AG04450 (cell line): ENCODE measurements around the gene OTULIN. TPM values are rescaled to one million over a fixed set of nuclear protein-coding genes. Genes with fewer than 3 reads are reported as not detected.
A peak's percentile ranks its signal among the peaks of the same experiment; 100 is the strongest.

Source experiments
- CTCF ChIA-PET: fragments of 300-600, 350-600 bp; formaldehyde crosslinking; extraction: SDS; loops from one replicate; lab custom pipeline; 2022; ENCODE audit warnings: antibody characterized with exemption, inconsistent platforms; lab: Charles Lee
- POLR2A ChIA-PET: fragments of 350-600 bp; formaldehyde crosslinking; extraction: SDS; loops from one replicate; lab custom pipeline; 2021; ENCODE audit warnings: antibody characterized with exemption, inconsistent platforms; lab: Yijun Ruan, JAX
- DNase-seq: peaks from one replicate; pipeline ENCODE4 v3.0.0-alpha.2; 2011; ENCODE audit warnings: low read depth, low spot score
- H3K27ac ChIP-seq: one replicate; pipeline ENCODE4 v1.5.1; 2012; ENCODE audit warnings: low read depth, low read length, control low read depth
- H3K27me3 ChIP-seq: one replicate; pipeline ENCODE4 v1.6.0; 2012; ENCODE audit warnings: low read length; ENCODE audit not compliant: control insufficient read depth, insufficient read depth
- H3K4me3 ChIP-seq: 2 replicates; pipeline ENCODE4 v1.5.1; 2011; ENCODE audit warnings: mild to moderate bottlenecking, low read depth, low read length, control low read depth
- H3K9me3 ChIP-seq: 2 replicates; pipeline ENCODE4 v1.5.1; 2012; ENCODE audit warnings: low read length; ENCODE audit not compliant: control insufficient read depth, insufficient read depth
- polyA plus RNA-seq: library from polyadenylated mRNA; depleted of rRNA; stranded (reverse); fragments of >200 nt; gene quantifications from 2 replicates; pipeline ENCODE4 v1.2.3, GENCODE V29; 2011
- TF ChIP-seq, protein P1 (sequence below): IDR thresholded peaks from 2 replicates; pipeline ENCODE4 v1.5.1; 2011; ENCODE audit warnings: low read depth, low read length, control low read depth, inconsistent platforms

OTULIN gene
- polyA plus RNA-seq, 1 experiment = 14.0 TPM

DNA sequence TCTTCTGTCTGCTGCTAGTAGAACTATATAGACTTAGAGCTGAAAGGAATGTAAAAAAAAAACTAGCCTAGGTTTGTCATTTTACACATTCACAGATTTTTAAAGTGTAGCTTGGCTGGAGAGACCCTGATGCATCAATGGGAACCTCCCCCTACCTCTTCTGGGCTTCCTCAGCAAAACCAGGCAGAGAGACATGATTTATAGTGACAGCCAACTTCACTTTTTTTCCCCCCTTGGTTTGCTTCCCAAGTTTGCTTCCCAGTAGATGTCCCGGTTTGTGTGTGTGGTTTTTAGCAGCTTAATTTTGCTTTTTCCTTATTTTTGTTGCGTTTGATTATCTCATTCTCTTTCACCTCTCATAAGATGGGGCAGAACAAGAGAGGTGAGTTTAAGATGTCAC, 1.8 kb downstream of the OTULIN start:
- H3K4me3 ChIP-seq = peak overlapping the region; percentile 86

DNA sequence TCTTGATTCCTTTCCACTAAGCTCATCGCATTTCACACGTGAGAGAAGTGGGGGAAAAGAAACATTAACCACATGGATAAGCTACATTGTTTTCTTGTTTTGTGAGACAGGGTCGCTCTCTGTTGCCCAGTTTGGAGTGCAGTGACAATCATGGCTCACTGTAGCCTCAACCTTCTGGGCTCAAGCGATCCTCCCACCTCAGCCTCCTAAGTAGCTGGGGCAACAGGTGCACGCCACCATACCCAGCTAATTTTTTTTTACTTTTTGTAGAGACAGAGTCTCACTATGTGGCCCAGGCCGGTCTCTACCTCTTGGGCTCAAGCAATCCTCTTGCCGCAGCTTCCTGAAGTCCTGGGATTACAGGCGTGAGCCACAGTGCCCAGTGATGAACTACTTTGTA, 2.8 kb downstream of the OTULIN start:
- TF ChIP-seq, protein P1, sequence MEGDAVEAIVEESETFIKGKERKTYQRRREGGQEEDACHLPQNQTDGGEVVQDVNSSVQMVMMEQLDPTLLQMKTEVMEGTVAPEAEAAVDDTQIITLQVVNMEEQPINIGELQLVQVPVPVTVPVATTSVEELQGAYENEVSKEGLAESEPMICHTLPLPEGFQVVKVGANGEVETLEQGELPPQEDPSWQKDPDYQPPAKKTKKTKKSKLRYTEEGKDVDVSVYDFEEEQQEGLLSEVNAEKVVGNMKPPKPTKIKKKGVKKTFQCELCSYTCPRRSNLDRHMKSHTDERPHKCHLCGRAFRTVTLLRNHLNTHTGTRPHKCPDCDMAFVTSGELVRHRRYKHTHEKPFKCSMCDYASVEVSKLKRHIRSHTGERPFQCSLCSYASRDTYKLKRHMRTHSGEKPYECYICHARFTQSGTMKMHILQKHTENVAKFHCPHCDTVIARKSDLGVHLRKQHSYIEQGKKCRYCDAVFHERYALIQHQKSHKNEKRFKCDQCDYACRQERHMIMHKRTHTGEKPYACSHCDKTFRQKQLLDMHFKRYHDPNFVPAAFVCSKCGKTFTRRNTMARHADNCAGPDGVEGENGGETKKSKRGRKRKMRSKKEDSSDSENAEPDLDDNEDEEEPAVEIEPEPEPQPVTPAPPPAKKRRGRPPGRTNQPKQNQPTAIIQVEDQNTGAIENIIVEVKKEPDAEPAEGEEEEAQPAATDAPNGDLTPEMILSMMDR = no peak
- ChIA-PET CTCF (interaction anchor here (1.4 to 1.7 kb wide), 2 partner anchors 19 to 60 kb away, joined by 5 to 9 read pairs; no protein-coding TSS in a partner anchor), POLR2A (no interaction called here)
- Histone ChIP-seq H3K27me3 (no peaks in the 10 kb centered on the region), H3K27ac (no peak overlapping the region), H3K9me3 (no peaks in the 10 kb centered on the region; the same call in 1 of the 2 replicates), H3K4me3 (no peak overlapping the region)
- DNase-seq = no peak

More for the DNA sequence above, 1.8 kb downstream of the OTULIN start:
- no peak overlapping the region for H3K27ac ChIP-seq
- CTCF ChIA-PET = interaction anchor here (1.4 to 1.7 kb wide), 2 partner anchors 18 to 61 kb away, joined by 5 to 9 read pairs; no protein-coding TSS in a partner anchor
- H3K9me3 ChIP-seq = no peaks in the 10 kb centered on the region; the same call in 1 of the 2 replicates
- POLR2A ChIA-PET = no interaction called here
- no peak for DNase-seq
- TF ChIP-seq, protein P1 = no peak
- no peaks in the 10 kb centered on the region for H3K27me3 ChIP-seq

GRCh38 chr5:14667770-14668169, 3.3 kb downstream of the OTULIN start:
- Histone ChIP-seq H3K4me3 (no peak overlapping the region), H3K27me3 (no peaks in the 10 kb centered on the region), H3K9me3 (no peaks in the 10 kb centered on the region; the same call in 1 of the 2 replicates), H3K27ac (no peak overlapping the region)
- CTCF ChIA-PET = interaction anchor here (1.4 to 1.7 kb wide), 2 partner anchors 19 to 59 kb away, joined by 5 to 9 read pairs; no protein-coding TSS in a partner anchor
- POLR2A ChIA-PET = no interaction called here
- TF ChIP-seq, protein P1 = no peak
- no peak for DNase-seq

DNA sequence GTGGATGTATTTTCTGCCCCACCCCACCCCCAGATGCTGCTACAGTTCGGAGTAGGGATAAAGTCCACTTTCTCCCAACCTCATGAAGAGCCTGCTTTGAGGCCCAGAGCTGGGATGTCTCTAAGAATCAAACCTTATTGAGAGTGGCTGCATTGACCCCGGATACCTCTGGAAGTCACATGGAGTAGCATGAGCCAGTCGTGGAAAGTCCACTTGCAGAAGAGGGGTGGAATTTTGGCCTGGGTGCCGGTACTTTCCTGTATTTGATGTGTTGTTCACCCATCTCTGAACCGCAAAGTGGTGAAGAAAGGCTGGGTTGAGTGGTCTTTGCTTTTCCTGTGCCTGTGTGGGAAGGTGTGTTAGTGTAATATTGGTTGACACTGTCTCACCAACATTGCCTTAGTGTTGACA, 3.7 kb downstream of the OTULIN start:
- Histone ChIP-seq H3K4me3 (no peak overlapping the region), H3K27ac (no peak overlapping the region), H3K27me3 (no peaks in the 10 kb centered on the region), H3K9me3 (no peaks in the 10 kb centered on the region; the same call in 1 of the 2 replicates)
- no peak for DNase-seq
- POLR2A ChIA-PET = interaction anchor here (0.6 kb wide), 1 partner anchor 563 kb away, joined by 8 read pairs; no protein-coding TSS in a partner anchor
- TF ChIP-seq, protein P1 = no peak
- CTCF ChIA-PET = no interaction called here

DNA sequence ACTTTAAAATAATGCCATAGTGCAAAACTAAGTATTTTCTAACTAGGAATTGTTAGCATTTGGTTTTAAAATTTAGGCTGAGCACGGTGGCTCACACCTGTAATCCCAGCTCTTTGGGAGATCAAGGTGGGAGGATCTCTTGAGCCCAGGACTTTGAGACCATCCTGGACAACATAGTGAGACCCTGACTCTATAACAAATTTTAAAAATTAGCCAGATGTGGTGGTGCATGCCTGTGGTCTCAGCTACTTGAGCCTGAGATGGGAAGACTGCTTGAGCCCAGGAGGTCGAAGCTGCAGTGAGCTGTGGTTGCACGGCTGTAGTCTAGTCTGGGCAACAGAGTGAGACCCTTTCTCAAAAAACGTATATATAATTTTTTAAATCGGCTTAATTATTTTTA, 4.9 kb downstream of the OTULIN start:
- ChIA-PET CTCF (interaction anchor here (1.4 kb wide), 1 partner anchor 334 kb away, joined by 3 read pairs; no protein-coding TSS in a partner anchor), POLR2A (no interaction called here)
- Histone ChIP-seq H3K27me3 (no peaks in the 10 kb centered on the region), H3K9me3 (no peaks in the 10 kb centered on the region; the same call in 1 of the 2 replicates), H3K4me3 (no peak overlapping the region), H3K27ac (no peak overlapping the region)
- TF ChIP-seq, protein P1 = no peak
- no peak for DNase-seq
